Tibial artery (tissue), 4 donors: Measurements from ENCODE around the gene SCAMP2.

Source experiments
- DNase-seq, 2 donors: peaks; one replicate each; pipeline ENCODE4 v3.0.0-alpha.2; 2019
- H3K27ac ChIP-seq, 2 donors: fragments of 200-600 bp; sonication (generic) in 1 of 2; 1 replicate in 1 of 2; 2 replicates in 1 of 2; pipeline ENCODE4 v1.5.1; 2018 to 2019; ENCODE audit warnings: mild to moderate bottlenecking in 1 of 2
- H3K27me3 ChIP-seq, 2 donors: fragments of 200-600 bp; sonication (generic) in 1 of 2; one replicate each; pipeline versions ENCODE4 v1.5.1 to v1.6.0; 2016 to 2019
- H3K36me3 ChIP-seq, 3 donors: fragments of 200-600 bp; sonication (generic) in 2 of 3; one replicate each; pipeline ENCODE4 v1.5.1; 2016 to 2019; ENCODE audit warnings: mild to moderate bottlenecking in 2 of 3
- H3K4me1 ChIP-seq, 4 donors: fragments of 200-600 bp; sonication (generic) in 2 of 4; 1 replicate in 3 of 4; 2 replicates in 1 of 4; pipeline ENCODE4 v1.5.1; 2016 to 2019
- H3K4me3 ChIP-seq, 2 donors: fragments of 200-600 bp; sonication (generic) in 1 of 2; 1 replicate in 1 of 2; 2 replicates in 1 of 2; pipeline ENCODE4 v1.5.1; 2018 to 2019; ENCODE audit warnings: mild to moderate bottlenecking in 2 of 2
- H3K9me3 ChIP-seq, 3 donors: fragments of 200-600 bp; sonication (generic) in 1 of 3; one replicate each; pipeline ENCODE4 v1.5.1; 2016 to 2019
- CTCF ChIP-seq, 2 experiments: fragments of 200-600 bp in 1 of 2; fragments of 450-650 bp in 1 of 2; IDR thresholded peaks; one replicate each; pipeline ENCODE4 v1.5.1; 2017 to 2019; ENCODE audit warnings: antibody characterized with exemption in 2 of 2, mild to moderate bottlenecking in 1 of 2, moderate library complexity in 1 of 2
- intact Hi-C: fragments of 100-400 bp; cut with DNase I; formaldehyde crosslinking; loops from one replicate; pipeline ENCODE4 v1.15.0; 2023; ENCODE audit warnings: low total_unique reads

The SCAMP2 gene

GRCh38 chr15:74809956-74810355, 63.2 kb downstream of the SCAMP2 start:
- Histone ChIP-seq H3K27ac (no peak overlapping the region), H3K36me3 (no peaks in the 10 kb centered on the region), H3K9me3 (no peaks in the 10 kb centered on the region), H3K4me3 (no peak overlapping the region), H3K4me1 (no peaks in the 10 kb centered on the region), H3K27me3 (peaks cover 0 to 29% of the 10 kb centered on the region in 2 donors)
- intact Hi-C loops: no loop called here
- DNase-seq: no peak
- no peak for TF ChIP-seq CTCF (IDR thresholded peaks at IDR 0.05)

GRCh38 chr15:74809242-74809641, 63.9 kb downstream of the SCAMP2 start:
- no peak for TF ChIP-seq CTCF (IDR thresholded peaks at IDR 0.05)

GRCh38 chr15:74808840-74809229, 64.3 kb downstream of the SCAMP2 start:
- no peak for DNase-seq
- no peak for TF ChIP-seq CTCF (IDR thresholded peaks at IDR 0.05)
- intact Hi-C loops: no loop called here
- no peak overlapping the region for H3K4me3 ChIP-seq
- H3K27ac ChIP-seq: no peak overlapping the region
- H3K4me1 ChIP-seq: no peaks in the 10 kb centered on the region
- peaks cover 0 to 1% (median 0%) of the 10 kb centered on the region in 3 donors for H3K36me3 ChIP-seq
- H3K27me3 ChIP-seq: peaks cover 0 to 29% of the 10 kb centered on the region in 2 donors
- no peaks in the 10 kb centered on the region for H3K9me3 ChIP-seq

More at GRCh38 chr15:74809242-74809641, 63.9 kb downstream of the SCAMP2 start:
- intact Hi-C loops: no loop called here
- Histone ChIP-seq H3K9me3 (no peaks in the 10 kb centered on the region), H3K4me1 (no peaks in the 10 kb centered on the region), H3K4me3 (no peak overlapping the region), H3K27me3 (peaks cover 0 to 29% of the 10 kb centered on the region in 2 donors), H3K36me3 (no peaks in the 10 kb centered on the region), H3K27ac (no peak overlapping the region)
- DNase-seq: no peak

- TF ChIP-seq CTCF (IDR thresholded peaks at IDR 0.05): no peak
- Histone ChIP-seq H3K27ac (no peak overlapping the region), H3K27me3 (peaks cover 0 to 25% of the 10 kb centered on the region in 2 donors), H3K36me3 (peaks cover 0 to 7% (median 5%) of the 10 kb centered on the region in 3 donors), H3K9me3 (no peaks in the 10 kb centered on the region), H3K4me1 (no peaks in the 10 kb centered on the region), H3K4me3 (no peak overlapping the region)
- DNase-seq: no peak
- intact Hi-C loops: no loop called here
Observed at GRCh38 chr15:74808078-74808839, 64.9 kb downstream of the SCAMP2 start.

- Histone ChIP-seq H3K9me3 (no peaks in the 10 kb centered on the region), H3K4me1 (no peaks in the 10 kb centered on the region), H3K27me3 (peaks cover 0 to 18% of the 10 kb centered on the region in 2 donors), H3K36me3 (peaks cover 7 to 17% (median 14%) of the 10 kb centered on the region in 3 donors), H3K27ac (no peak overlapping the region), H3K4me3 (no peak overlapping the region)
- intact Hi-C loops: no loop called here
- DNase-seq: no peak
- TF ChIP-seq CTCF (IDR thresholded peaks at IDR 0.05): no peak
Observed at GRCh38 chr15:74807282-74807681, 65.9 kb downstream of the SCAMP2 start.
